ENCODE measurements around the gene KCNMA1.
"Not testable (repeated sequence)": the region's sequence is repeated elsewhere in the genome, so short reads cannot be mapped to it uniquely, and the experiment has no call there.

Gene KCNMA1

DNA sequence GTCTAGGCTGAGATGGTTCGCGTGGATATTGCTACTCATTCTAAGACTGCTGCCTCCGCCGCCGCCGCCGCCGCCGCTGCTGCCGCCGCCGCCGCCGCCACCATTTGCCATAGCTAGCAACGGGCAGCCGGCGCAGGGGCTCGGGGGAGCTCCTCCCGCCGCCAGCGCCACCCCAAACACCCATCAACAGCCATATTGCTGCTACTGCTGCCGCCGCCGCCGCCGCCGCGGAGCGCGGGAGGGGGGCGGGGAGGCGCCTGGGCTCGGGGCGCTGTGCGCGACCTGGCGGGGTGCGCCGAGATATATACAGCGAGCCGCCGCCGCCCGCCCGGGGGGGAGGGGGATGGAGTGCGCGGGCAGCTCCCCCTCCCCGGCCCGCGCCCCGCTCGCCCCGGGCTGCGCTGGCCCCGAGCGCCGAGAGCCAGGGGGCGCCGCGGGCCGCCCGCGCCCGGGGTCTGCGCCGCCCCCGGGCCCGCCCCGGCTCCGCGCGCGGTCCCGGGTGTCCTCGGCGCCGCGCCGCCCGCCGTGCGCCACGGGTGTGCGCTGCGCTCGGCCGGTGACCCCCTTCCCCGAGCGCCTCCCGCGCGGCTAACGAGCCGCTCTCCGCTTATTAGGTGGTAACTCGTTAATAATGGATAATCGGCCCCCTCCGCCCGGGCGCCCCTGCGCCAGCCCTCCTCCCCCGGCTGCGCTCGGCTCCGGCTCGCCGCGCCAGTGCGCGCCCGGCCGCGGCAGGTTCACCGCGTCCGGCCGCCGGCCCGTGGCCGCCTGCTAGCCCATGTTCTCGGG lies at the start of gene KCNMA1:
KCNMA1 (minus strand) TSS at position 277 of the 789 bp plus-strand sequence.
- DNase-seq (ENCODE audit: low read depth in 2 of 2), result no peak

DNA sequence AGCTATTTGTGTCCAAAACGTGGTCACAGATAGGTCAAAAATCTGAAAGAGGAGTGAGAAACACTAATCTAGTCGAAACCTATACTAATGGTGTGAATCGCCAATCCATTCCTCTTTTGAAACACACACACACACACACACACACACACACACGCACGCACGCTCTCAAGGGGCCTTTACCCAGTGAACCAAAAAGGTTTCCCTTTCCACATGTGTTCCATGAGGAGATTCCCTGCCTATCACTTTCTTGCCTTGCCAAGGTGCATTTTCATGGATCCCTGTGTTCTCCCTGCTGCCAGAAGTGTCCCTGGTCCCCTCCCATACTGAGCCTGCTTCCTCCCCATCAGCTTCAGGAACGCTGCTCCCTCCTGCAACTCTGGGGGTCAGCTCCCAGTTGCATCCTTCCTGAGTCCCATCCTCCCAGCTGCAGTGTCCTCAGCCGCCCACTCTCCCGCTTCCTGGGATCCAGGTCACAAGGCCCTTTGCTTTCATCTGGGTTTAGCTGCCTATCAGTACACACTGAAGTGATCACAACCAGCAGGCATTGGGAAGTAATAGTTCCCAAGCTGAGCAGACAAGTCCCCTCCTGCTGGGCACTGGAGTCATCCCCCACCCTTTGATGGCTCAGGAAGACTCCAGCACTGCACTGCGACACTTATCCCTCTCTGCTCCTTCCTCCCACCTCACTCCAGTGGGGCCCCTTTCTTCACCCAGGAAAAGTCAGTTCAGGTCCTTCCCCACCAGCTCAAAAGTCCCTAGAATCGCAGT lies 49.2 kb upstream of the KCNMA1 start:
- no peak for DNase-seq (ENCODE audit: low read depth in 2 of 2)

DNA sequence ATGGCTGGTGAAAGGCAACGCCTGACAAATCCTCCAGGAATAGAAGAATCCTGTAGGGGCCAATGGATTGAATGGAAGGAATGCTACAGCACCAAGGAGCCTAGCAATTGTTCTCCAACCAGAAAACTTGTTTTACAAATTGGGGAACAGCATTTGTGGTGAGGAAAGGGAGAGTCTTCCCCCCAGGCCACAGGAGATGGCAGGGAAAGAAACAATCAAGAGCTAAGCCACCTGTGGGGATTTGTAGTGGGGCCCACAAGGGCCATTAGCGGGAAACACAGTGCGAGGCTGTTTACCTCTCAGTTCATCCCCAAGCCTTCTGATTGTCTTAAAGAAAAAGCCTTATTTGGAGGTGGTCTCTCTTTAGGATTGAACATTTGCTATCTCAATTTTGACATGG lies 48.5 kb upstream of the KCNMA1 start:
- DNase-seq (ENCODE audit: low read depth in 2 of 2), result no peak

DNA sequence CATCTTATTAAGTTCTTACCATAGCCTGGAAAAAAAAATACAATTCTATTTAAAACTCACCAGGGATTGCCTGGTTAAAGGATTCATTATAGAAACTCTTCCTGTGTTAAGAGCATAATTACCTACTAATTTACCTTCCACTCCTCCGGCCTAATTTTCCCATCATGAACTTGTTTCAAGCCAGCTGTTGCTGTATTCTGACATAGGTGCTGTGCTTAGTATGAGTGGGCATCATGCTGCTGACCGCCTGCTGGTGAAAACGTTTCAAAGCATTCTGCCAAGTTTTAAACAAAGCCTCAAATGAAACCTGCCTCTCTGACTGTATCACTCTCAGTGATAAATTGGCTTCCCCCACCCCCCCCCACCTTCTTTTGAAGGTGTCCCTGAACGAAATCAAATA lies 47.8 kb upstream of the KCNMA1 start:
- no peak for DNase-seq (ENCODE audit: low read depth in 2 of 2)

DNA sequence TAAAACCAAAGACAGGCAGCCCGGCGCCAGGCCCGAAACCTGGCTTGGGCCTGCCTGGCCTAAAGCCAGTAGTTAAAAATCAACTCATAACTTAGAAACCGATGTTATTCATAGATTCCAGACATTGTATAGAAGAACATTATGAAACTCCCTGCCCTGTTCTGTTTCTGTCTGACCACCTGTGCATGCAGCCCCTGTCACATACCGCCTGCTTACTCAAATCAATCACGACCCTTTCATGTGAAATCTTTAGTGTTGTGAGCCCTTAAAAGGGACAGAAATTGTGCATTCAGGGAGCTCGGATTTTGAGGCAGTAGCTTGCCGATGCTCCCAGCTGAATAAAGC lies 45.5 kb upstream of the KCNMA1 start:
- not testable (repeated sequence) for DNase-seq (ENCODE audit: low read depth in 2 of 2)

DNA sequence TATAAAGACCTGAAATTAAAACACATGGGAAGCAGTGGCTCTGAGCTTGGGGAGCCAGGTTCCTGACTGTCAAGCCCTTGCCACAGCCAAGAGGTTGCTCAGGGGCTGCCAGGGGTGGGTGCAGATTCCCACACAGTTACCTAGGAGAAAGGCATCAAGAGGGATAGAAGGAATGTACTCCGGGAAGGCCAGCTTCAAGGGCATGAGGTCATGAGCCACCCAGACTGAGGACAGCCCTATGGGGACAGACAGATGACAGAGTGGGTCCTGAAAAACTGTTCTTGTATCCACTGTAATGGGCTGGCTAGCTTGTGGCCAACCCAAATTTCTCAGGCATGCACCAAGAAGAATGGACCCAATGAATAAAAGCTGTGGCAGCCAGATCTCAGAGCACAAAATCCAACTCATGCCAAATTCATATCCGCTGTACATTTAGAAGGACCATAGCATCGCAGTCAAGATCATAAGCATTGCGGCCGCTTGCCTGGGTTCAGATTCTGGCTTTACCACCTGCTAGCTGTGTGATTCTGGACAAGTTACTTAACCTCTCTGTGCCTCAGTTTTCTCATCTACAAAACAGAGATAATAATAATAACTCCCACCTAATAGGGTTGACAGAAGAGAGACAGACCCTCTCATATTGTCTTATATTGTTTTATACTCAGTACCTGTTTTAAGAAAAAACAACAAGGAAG lies 44.9 kb upstream of the KCNMA1 start:
- no peak for DNase-seq (ENCODE audit: low read depth in 2 of 2)

DNA sequence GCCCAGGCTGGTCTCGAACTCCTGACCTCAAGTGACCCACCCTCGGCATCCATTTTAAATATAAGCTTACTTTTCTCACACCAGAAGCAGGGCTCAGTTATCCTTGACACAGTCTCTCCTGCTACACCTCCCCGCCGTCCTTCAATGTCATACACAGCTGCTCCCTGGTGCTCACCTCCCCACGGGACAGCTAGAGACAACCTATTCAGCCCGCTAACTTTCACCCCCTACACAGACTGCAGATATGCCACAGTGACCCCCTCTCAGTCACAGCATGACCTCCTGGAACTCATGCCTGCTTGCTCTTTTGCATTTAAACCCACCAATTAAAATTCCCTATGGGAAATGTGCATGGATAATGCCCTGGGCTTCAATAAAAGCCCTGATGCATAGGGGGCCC lies 44.2 kb upstream of the KCNMA1 start:
- DNase-seq (ENCODE audit: low read depth in 2 of 2), result no peak

DNA sequence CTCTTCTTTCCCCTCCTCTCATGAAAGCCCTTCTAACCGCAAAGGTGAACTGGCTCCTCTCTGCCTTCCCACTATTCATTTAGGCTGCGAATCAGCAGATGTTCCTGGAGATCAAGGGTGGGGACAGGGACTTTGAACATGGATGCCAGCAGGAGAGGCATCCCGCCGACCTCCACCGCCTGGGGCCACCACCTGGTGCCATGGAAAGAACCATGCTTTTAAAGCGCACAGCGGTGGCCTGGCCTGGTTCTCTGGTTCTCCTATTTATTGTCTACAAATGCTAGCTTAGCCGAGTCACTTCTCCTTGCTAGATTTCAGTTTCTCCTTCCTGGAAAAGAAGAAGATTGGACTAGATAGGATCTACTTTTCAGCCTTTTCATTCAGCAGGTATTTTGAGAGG lies 43.2 kb upstream of the KCNMA1 start:
- no peak for DNase-seq (ENCODE audit: low read depth in 2 of 2)

DNA sequence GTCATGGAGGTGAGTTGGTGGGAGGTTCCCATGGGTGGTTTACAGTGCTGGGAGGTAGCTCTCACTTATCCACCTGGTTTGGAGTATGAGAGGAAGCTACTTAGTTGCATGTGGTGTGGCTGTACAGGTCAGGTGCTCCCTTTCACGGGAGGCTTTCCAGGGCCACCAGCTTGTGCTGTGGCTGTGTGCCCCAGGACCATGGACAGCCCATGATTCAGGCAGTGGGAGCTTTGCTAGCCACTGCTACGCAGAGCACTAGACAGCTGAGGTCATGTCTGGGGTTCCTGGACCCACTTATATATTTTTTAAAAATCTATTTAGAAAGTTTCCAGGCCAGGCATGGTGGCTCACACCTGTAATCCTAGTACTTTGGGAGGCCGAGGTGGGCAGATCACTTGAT lies 42.5 kb upstream of the KCNMA1 start:
- no peak for DNase-seq (ENCODE audit: low read depth in 2 of 2)

DNA sequence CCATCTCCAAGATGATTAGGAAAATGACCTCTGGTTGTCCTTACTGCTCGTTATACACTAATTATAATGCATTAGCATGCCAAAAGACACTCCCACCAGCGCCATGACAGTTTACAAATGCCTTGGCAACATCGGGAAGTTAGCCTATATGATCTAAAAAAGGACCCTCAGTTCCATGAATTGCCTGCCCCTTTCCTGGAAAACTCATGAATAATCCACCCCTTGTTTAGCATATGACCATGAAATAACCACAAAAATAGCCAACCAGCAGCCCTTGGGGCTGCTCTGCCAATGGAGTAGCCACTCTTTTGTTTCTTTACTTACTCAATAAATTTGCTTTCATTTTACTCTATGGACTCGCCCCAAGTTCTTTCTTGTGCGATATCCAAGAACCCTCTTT lies 41.6 kb upstream of the KCNMA1 start:
- DNase-seq (ENCODE audit: low read depth in 2 of 2), result no peak

DNA sequence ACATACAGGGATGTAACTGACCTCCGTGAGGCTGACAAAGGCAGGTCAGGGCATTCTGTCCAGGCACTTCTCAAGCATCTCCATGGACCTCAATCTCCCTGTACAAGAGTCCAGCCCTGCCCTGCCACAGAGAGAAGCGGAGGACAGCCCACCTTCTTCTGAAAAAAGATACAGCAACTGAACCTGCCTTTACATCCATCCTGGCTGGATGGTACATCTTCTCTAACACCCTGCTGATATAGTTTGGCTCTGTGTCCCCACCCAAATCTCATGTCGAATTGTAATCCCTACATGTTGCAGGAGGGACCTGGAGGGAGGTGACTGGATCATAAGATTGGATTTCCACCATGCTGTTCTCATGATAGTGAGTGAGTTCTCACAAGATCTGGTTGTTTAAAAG lies 40.5 kb upstream of the KCNMA1 start:
- DNase-seq (ENCODE audit: low read depth in 2 of 2), result no peak

DNA sequence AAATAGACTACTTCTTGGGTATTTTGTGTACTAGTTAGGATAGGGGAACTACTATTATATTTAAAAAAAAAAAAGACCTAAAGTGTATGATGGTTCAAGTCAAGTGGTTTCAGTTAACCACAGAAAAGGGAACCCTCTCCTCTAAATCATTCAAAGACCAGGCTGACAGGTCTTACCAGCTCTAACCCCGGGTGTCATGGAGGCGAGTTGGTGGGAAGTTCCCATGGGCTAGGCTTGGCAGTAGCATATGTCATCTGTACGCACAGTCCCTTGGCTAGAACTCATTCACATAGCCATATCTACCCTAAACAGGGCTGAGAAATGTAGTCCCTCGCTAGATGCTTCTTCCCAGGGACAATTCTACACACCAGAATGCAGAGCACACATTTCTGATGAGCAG lies 37.7 kb upstream of the KCNMA1 start:
- DNase-seq (ENCODE audit: low read depth in 2 of 2), result no peak

DNA sequence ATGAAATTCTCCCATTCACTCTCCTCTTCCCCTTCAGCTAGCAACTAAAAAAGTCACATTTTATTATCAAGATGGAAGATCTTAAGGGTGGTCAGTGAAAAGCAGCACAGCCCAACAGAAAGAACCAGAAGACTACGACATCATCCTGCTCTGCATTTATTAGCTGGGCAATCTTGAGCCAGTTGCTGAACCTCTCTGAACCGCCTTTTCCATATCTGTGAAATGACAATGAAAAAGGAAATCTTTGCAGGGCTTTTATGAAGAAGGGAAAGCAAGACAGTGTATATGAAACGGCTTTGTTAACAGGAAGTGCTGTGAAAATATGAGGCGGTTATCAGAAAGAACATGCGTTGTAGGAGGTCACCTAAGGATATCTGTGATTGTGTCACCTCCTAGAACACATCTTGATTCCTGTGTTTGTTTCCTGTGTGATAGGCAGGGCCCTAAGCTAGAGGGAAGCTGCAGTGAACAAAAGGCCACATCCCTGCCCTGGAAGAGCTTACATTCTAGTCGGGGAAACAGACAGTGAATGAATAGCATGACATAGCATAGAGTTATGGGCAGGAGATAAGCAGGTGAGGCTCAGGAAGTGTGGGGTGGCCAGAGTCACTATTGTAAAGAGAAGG lies 36.0 kb upstream of the KCNMA1 start:
- no peak for DNase-seq (ENCODE audit: low read depth in 2 of 2)

DNA sequence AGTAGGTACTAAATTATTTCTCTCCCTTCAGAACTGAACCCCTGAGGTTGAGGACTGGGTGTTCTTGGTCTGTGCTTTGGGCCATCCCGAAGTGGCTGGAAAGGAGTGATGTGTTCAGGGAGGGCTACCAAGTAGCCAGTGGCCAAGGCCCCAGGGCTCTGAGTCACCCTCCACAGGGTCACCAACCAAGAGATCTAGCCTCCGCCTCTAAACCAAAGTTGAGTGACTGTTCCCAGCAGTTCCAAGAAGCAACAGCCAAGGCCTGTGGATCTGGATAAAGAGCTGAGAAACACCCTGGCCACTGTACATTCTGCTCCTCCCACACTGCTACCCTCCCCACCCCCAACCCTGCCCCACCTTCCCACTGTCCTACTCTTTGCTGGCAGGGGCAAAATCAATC lies 35.5 kb upstream of the KCNMA1 start:
- no peak for DNase-seq (ENCODE audit: low read depth in 2 of 2)

DNA sequence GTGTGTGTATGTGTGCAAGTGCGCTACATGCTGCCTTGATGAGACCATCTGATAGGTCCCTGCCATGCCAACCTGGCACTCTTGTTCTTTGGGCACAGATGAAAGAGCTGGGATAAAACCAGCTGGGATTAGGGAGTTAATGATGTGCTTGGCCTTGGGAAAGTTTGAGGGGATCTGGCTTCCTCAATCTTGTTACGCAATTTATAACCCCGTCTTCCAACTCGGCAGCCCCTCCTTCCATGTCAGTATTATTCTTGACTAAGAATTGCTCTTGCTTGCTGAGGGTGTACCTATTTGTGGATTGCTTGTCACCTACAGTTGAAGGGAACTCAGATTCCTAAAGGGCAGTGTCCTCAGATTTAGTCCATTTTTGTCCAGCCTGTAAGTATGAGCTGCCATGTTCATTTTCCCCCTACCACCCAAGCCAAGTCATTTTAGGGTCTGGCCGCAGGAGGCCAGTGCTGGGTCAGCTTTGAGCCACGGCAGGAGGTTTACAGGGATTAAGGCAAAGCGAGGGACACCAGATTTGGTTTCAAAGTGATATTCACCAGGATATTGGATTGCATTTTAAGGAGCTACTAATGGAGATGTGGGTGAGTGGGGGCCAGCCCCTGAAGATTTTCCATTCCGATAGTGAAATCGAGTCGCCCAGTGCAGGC lies 34.1 kb upstream of the KCNMA1 start:
- DNase-seq (ENCODE audit: low read depth in 2 of 2), result no peak

DNA sequence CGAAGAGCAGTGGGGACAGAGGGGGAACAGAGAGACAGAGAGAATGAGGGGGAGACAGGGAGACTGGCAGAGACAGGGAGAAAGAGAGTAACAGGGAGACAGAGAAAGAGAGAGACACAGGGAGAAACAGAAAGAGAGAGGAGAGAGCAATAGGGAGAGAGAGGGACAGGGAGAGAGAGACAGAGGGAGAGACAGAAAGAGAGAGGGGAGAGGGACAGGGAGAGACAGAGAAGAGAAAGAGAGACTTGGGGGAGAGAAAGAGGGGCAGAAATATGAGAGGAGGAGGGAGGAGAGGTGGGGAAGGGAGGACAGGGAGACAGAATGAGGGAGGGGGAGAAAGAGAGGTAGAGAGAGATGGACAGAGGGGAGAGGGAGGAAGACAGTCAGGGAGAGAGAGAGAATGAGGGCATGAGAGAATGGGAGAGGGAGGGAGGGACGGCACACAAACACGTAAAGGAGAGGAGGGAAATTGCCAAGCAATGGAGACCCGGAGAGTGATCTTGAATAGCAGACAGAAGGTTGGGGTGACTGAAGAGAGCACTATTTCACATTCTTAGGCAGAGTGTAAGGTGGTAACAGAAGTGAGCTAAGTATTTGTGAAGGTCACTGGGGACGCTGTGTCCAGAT lies 33.3 kb upstream of the KCNMA1 start:
- DNase-seq (ENCODE audit: low read depth in 2 of 2), result no peak

DNA sequence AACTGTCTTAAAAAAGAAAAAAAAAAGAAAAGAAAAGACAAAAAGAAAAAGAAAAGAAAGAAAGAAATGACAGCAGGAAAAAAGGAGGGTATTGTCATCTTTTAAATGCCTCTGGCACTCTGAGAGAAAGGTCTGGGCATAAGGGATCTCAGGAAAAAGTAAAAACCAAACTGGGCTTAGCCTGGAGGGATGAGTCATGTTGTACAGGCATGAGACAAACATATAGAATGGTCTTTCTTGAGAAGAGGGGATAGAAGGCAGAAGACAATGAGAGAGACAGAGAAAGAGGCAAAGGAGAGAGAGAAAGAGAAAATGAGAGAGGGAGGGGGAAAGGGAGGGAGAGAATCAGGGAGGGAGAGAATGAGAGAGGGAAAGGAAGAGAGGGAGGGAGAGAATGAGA lies 32.3 kb upstream of the KCNMA1 start:
- no peak for DNase-seq (ENCODE audit: low read depth in 2 of 2)

DNA sequence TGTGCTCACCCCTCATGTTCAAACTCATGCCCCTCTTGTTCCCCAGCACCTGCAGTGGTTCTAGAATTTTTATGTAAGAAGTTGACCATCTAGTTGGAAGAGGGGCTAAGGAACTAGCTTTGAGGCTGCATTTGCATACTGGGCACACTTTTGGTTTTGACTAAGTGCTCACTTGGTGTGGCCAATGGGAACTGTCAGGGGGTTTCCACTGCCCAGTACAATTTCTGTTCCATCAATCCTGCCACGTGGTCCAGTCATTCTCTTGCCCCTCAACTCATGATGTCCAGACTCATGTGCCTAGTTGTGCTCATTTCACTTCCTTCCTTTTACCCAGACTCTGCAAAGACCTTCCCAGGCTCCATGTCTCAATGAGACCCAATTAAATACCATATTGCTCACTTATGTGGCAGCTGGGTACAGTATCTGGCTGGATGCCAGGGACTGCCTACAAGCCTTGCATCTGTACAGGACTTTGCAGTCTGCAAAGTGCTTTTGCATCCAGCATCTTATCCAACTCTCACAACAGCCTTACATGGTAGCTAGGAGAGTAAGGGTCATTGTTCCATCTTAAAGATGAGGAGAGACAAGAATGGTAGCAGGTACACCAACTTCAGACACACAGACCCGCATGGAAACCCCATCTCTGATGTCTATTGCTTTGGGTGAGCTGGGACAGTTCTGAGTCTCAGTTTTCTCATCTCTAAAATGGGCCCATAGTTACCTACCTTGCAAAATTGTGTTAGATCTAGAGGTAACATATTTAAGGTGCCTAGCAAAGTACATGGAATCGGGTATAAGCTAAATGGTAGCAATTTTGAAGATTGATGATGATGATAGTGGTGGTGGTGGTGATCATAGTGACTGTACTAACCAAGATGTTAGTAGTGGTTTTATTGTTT lies 30.1 kb upstream of the KCNMA1 start:
- no peak for DNase-seq (ENCODE audit: low read depth in 2 of 2)

DNA sequence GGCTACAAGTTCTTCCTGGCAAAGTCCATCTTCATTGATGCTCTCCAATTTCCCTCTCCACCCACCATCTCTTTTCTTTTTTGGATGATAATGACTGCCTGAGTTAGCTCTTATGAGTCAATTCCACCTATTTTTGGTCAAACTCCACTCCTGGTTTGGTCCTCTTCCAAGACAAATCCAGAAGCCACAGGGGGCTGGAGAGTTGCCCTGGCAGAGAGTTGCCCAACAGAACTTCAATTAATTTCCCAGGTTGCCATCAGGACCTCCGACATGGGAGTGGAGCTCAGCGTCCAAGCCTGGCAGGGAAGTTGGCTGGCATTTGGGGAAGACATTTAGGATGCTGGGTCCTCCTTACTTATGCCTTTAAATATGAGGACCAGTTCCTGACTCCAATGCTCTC lies 29.2 kb upstream of the KCNMA1 start:
- DNase-seq (ENCODE audit: low read depth in 2 of 2), result no peak

DNA sequence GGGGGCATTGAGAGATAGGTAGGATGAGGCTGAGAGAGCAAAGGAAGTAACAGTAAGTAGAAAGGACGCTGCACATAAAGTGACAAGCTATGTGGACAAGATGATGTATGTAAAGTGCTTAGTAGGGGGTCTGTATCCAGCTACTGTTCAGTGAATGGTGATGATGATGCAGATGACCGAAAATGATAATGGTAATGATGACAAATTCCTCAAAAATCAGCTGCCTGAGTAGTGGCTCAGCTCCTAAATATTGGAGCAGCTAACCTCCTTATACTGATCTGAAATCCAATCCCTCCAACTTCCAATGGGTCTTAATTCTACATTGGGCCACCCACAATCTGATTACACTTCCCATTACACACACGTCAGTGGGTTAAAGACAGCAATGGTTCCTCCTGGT lies 27.1 kb upstream of the KCNMA1 start:
- DNase-seq (ENCODE audit: low read depth in 2 of 2), result no peak
